G401.6 (cell line): Measurements from ENCODE around the gene KIF3C.
"Not testable (repeated sequence)": the region's sequence is repeated elsewhere in the genome, so short reads cannot be mapped to it uniquely, and the experiment has no call there.

Experiments
- FAIRE-seq: peaks from 2 replicates; lab custom pipeline; 2012; peaks lifted over from hg19 to GRCh38; lab: Jason Lieb, UNC

The KIF3C gene

DNA sequence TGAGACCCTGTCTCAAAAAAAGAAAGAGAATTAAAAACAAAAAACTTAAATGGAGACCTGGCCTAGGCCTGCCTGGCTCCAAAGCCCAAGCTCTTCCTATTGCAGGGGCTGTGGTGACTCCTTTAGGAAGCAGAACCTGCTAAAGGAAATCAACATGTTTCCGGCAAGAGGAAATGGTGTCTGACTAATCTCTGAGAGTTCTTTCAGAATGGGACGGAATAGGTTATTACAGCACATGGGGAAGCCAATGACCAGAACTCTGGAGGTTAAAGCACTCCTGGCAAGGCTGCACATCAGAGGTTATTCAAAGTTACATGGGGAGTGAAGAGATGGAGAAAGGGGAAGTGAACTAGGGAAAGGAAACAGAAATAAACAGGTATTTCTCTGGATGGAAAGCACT is 21.4 kb downstream of the KIF3C start:
- FAIRE-seq: no peak

DNA sequence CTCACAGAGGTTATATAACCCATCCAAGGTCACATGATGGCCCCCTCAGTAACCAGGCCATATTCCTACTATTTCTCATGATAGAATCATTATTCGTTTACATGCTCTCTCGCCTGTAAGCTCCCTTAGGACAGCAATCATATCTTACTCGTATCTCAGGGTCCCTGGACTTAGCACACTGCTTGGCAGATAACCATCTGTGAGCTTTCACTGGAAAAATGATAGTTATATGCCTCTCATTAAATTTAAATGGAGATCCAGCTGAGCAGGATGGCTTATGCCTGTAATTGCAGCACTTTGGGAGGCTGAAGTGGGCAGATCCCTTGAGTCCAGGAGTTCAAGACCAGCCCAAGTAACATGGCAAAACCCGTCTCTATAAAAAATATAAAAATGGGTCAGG is 21.9 kb downstream of the KIF3C start:
- FAIRE-seq: no peak

DNA sequence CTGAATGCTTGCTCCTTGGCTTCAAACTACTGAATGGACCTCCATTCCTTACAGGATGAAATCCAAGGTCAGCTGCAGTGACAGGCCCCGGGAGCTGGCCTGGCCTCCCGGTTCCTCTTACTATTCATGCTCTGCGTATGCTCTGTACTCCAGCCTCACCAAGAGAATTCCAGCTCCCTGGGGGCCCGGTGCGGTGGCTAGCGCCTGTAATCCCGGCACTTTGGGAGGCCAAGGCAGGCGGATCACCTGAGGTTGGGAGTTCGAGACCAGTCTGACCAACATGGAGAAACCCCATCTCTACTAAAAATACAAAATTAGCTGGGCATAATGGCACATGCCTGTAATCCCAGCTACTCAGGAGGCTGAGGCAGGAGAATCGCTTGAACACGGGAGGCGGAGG is 23.7 kb downstream of the KIF3C start:
- not testable (repeated sequence) for FAIRE-seq

DNA sequence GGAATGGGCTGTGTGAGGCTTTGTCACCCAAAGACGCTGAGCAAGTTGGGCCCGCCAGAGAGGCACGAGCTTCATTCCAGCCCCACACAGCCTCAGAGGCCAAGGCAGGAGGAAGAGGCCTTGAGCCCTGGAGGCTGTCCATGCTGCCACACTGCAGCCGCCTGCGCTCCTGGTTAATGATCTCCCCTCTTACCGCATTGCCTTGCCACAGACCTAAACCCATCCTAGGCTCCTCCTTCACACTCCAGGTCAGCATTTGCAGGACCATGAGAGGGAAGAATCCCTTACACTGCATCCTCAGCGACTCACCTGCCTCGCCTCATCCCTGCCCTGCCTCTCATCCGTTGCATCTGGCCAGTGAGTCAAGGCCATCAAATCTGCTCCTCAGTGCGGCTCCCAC is 24.6 kb downstream of the KIF3C start:
- no peak for FAIRE-seq

DNA sequence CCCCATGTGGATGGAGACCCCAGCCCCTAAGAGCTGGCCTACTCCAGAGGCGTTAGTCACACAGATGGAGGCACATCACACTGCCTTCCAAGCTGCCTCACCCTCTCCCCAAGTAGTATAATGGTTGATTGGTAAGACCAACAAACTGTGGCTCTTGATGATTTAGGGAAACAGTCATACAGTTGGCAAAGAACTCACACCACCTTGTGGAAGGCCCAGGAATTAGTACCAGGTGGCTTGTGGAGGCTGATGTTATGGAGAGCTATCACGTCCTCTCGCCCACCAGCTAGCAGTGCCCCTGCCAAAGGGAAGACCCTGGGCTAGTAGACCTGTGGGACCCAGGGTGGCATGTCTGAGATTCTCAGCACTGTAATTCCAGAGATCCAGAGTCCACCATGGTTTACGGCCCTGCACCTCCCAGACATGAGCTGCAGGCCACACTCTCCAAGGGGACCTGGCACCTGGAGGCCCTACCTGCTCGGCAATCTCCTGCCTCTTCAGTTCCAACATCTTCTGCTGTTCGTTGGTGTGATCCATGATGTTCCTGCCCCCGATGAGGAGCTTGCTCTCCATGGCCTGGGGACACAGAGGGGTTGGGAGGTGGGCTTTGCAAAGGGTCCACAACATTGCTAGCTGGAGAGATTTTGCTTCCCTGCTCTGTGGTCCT is 26.3 kb downstream of the KIF3C start:
- no peak for FAIRE-seq

DNA sequence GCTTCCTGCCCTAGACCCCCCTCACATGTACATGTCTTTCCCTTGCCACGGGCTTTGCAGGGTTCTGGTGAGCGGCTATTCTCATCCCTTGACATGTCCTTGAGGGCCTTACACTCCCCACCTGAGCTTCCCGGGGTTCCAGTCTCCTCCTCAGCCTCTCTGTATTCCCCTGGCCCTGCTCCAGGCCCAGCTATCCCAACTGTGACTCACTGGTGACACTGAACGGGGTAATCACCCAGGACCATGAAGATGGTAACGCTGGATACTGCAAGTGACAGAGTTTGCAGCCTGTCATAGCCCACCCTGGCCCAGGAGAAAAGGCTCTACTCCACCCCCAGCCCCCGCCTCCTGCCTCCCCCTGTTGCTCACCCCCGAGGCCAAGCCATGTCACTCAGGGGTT is 27.3 kb downstream of the KIF3C start:
- FAIRE-seq: no peak

DNA sequence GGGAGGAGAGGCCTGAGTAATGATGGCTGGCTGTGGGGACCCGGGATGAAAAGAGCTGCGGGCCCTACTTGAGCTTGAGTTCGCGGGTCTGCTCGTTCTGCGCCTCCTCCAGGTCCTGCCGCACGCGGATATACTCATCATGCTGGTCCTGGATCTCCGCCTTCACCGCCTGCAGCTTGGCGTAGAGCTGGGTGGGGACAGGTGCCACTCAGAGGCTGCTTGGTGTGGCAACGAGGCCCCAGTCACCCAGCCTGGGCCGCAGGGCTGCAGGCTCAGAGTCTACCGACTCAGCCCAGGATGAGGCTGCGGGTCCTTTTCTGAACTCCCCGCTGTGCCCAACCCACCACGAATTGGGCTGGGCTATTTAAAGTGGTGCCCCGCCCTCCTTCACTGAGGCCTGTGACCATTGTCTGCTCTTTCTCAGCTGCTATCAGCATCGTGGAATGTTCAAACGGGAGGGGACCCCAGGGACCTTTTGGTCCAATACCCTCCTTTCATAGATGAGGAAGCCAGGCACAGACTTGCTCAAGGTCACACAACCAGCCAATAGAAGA is 28.0 kb downstream of the KIF3C start:
- FAIRE-seq: no peak

DNA sequence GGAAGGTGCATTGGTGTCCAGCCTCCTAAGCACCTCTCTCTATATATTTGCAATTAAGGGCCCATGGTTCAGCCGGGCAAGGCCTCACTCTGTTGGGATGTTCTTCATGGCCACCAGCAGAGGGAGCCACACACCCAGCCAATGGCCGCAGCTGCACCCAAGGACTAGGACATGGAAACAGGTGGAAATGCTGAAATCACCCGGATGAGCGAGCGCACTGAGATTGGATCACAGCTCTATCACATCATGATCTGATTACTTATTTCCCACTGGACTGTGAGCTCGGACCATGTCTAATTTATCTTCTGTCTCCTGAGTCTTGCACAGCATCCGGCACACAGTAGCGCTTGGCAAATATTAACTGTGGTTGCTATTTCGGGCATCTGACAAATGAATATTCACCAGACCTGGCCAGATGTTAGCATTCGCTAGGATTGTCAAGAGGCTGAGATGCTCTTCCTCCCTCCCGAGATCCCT is 31.2 kb downstream of the KIF3C start:
- peak; percentile 88 for FAIRE-seq

DNA sequence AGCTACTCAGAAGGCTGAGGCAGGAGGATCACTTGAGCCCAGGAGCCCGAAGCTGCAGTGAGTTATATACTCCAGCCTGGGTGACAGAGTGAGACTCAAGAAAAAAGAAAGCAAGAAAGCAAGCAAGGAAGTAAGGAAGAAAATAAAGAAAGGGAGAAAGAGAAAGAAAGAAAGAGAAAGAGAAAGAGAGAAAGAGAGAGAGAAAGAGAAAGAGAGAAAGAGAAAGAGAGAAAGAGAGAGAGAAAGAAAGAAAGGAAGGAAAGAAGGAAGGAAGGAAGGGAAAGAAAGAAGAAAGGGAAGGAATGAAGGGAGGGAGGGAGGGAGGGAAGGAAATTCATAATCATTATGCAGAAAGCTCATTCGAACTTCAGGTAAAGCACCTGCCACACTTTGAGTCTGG is 33.9 kb downstream of the KIF3C start:
- FAIRE-seq: no peak

DNA sequence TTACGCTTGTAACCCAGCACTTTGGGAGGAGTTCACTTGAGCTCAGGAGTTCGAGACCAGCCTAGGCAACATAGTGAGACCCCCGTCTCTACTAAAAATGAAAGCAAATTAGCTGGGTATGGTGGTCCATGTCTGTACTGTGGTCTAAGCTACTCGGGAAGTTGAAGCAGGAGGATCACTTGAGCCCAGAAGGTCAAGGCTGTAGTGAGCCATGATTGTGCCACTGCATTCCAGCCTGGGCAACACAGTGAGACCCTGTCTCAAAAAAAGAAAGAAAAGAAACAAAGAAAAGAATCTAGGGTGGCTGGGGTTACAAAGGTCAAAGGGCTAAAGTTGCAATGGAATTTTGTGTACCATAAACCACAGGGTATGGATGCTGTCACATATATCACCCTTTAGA is 41.3 kb downstream of the KIF3C start:
- FAIRE-seq: no peak

DNA sequence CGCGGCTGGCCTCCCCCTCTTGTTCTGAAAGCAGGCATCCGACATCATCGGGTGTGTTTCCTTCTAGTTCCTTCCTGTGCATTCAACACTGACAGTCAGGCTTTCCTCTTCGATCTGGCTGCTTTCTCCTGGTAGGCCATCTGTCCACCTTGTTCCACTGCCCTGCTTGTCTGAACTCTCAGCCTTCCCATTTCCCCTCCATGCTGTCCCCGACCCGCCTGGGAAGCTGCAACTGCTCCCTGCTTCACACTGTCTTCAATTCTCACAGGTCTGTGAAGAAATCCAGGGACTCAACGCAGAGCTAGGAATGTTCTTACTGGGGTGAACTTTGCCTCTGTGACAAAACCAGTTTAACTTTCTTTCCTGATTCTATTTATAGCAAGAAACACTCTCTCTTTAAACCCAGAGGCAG is 43.0 kb downstream of the KIF3C start:
- FAIRE-seq: no peak

DNA sequence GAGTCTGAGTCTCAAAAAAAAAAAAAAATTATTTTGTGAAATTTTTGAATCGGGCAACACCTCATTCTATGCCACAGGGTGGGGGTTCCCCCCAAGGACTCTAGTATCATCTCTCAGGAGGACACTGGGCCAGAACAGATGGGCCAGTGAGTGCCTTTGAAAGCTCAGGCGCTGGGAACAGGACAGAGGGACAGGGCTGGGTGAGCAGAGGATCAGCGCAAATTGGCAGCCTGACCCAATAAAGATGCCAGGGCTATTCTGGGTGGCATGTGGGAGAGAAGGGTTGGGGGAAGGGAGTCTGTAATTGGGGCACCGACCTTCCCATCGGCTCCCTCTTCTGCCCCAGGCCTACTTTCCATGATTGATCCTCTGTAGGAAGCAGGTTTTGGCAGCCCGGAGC is 44.0 kb downstream of the KIF3C start:
- FAIRE-seq: no peak

DNA sequence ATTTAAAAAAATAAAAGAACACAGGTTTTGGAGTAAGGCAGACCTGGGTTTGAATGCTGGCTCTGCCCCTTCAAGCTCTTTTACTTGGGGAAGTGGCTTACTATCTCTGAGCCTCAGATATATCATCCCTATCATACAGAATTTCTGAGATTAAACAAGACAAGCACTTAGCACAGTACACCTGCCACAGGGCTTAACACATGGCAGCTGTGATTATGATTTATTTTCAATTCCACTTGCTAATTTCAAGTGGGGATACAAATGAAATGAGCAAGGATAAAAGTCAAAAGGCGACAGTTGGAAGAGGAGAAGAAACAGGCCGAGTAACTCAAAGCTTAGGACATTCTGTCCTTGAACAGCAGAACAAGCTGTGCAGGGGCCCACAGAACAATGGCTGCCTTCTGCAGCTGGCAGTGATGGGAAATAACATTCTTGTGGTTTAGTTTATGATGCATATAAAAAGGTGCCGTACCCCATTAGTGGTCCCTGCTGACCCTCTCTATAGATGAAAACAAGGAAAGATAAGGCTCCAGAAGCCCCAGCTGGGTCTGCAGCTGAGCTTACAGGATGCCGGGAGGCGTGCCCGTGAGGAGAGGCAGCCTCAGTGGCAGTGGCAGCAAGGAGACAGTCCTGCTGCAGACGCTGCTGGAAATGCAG is 45.3 kb downstream of the KIF3C start:
- no peak for FAIRE-seq

DNA sequence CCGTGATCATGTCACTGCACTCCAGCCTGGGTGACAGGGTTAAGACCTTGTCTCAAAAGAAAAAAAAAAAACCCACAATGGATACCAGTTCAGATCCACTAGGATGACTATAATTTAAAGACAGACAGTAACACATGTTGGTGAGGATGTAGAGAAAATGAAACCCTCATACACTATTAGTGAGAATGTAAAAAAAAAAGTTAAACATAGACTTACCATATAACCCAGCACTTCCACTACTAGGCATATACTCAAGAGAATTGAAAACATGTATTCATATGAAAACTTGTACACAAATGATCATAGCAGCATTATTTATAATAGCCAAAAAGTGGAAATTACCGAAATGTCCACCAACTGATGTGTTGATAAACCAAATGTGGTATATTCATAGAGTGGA is 48.7 kb downstream of the KIF3C start:
- FAIRE-seq: no peak

DNA sequence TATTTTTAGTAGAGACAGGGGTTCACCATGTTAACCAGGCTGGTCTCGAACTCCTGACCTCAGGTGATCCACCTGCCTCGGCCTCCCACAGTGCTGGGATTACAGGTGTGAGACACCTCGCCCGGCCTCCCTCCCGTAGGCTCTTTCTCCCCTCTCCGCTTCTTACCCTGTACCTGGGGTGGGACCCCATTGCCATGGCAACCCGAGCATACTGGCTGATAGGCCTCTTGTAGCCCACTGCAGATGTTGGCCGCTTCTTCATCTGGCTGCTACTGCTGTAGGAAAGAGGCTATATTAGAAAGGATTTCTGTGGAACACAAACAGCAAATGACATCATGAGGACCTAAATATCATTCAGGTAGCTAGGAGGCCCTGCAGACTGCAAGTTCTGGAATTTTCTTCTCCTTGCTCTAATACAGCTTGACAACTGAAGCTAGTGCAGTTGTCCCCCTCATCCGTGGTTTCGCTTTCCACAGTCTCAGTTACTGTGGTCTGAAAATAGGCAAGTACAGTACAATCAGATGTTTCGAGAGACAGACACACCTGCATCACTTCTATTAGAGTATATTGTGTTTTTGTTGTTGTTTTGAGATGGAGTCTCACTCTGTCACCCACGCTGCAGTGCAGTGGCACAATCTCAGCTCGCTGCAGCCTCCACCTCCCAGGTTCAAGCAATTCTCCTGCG is 52.4 kb downstream of the KIF3C start:
- no peak for FAIRE-seq

DNA sequence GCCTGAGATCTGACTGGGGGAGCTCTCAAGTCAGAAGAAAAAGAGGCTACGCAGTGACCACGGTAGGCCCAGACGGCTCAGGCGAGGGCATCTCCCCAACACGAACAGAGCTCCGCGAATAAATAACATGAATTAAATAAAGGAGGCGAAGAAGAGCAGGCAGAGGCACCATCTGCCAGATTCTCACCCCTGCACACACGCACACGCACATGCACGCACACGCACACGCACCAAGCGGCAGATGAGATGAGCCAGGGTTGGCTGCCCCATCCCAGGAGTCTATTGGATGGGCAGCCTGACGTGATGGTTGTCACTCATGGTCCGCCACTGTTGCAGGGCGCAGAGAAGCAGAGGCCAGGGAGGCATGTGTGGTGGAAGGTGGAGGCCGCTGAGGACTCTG is 53.6 kb downstream of the KIF3C start:
- FAIRE-seq: no peak

DNA sequence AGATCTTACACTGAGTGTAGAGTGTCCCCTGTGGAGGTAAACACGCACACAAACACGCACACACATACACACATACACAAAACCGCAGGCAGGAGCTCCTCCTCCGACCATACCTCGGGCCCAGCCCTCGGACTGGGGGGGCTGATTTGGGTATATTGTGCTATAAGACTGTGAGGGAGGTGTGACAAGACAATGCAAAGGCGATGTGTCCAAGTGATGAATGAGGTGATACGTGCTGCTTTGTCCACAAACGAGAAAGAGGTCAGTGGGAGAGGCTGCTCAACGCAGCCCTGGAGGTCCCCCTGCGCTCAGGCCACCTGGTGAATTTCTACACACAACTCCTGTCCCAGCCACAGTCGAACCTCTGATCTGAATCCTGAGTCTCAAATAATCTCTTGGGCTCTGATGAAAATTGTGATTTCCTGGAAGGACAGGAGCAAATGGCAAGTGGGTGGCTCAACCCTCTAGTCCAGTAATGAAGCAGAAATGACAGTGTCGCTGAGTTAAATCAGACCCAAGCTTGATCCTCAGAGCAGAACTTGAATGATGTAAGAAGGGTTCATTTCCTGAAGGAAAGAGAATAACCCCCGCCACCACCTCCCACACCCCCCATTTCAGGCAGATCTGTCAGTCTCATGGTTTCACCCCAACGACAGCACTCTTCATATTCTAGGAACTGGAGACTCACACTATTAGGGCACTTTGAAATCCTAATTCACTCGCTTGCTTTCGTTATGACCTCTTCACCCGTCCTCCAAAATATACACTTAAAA is 55.1 kb downstream of the KIF3C start:
- FAIRE-seq: no peak

DNA sequence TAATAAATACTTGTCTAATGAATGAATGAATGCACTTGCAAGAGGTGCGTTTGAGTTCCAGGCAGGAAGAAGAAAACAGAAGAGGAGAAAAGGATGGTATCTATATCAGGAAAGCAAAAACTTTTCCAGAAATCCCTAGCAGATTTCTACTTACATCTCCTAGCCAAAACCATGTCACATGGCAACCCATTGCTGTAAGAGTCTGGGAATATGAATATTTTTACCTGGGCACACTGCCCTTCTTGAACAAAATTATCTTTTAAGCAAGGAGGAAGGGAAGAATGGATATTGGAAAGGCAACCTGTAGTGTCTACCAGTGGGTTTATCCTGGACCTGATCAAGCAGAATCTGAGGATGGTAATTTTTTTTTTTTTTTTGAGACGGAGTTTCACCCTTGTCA is 59.8 kb downstream of the KIF3C start:
- no peak for FAIRE-seq

DNA sequence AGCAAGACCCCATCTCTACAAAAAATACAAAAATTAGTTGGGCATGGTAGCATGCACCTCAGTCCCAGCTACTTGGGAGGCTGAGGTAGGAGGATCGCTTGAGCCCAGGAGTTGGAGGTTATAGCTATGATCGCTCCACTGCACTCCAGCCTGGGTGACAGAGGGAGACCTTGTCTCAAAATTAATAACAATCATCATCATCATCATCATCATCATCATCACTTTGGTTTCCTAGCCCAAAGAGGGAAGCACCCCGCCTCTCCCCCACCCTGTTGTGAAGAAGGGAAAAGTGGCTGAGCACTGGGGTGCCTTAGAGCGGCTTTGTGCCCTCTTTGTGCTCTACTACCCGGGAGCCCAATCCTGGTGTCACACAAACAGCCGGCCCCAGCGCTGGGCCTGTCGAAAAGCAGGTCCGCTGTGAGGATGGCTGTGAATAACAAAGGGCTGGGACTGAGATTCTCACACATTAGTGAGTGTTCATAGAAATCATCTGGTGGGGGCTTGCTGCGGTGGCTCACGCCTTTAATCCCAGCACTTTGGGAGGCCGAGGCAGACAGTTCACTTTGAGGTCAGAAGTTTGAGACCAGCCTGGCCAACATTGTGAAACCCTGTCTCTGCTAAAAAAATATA is 61.4 kb downstream of the KIF3C start:
- FAIRE-seq: no peak

DNA sequence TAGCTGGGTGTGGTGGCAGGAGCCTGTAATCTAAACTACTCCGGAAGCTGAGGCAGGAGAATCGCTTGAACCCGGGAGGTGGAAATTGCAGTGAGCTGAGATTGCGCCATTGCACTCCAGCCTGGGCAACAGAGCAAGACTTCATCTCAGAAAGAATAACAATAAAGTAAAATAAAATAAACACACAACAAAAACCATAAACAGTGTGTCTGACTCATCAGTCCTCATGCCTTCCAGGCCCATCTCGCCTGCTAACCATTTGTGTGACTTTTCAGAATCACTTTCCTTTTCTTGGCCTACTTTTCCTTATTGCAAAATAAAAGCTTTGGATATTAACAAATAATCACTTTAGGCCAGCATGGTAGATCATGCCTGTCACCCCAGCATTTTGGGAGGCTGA is 62.0 kb downstream of the KIF3C start:
- FAIRE-seq: no peak

DNA sequence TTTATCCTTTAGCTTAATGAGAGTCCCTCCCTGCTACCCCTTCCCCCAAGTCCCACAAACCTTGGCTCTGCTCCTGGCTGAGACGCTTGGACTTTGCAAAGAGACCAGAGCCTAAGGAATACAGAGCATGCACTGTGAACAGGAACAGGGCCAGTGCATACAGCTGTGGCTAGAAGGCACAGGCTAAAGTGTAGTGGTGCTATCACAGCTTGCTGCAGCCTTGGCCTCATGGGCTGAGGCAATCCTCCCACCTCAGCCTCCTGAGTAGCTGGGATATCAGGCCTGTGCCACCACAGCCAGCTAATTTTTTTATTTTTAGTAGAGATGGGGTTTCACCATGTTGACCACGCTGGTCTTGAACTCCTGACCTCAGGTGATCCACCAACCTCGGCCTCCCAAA is 64.5 kb downstream of the KIF3C start:
- no peak for FAIRE-seq

DNA sequence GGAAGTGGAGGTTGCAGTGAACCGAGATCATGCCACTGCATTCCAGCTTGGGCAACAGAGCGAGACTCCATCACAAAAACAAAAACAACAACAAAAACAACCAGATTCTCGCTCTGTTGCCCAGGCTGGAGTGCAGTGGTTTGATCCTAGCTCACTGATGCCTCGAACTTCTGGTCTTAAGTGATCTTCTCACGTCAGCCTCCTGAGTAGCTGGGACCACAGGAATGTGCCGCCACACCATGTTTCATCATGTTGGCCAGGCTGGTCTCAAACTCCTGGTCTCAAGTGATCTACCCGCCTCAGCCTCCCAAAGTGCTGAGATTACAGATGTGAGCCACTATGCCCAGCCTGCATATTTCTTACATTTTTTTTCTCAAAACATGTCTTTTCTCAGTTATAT is 64.9 kb downstream of the KIF3C start:
- FAIRE-seq: not testable (repeated sequence)
